Psoas muscle (tissue), 8 donors: ENCODE measurements around the gene FAM25G. TPM values are rescaled to one million over a fixed set of nuclear protein-coding genes. Genes with fewer than 3 reads are reported as not detected.

Experiments used
- ATAC-seq, 4 donors: fragments of 200-7000 bp; cut with Tn5 transposase; one replicate each; pipeline ENCODE4 v1.9.1; 2020; ENCODE audit warnings: moderate library complexity in 3 of 4, mild to moderate bottlenecking in 2 of 4
- DNase-seq, 2 donors: peaks; one replicate each; pipeline ENCODE4 v3.0.0-alpha.2; 2020
- H3K27ac ChIP-seq: fragments of 200-600 bp; one replicate; pipeline ENCODE4 v1.8.0; 2022
- H3K27me3 ChIP-seq, 3 donors: fragments of 200-600 bp in 1 of 3; one replicate each; pipeline versions ENCODE4 v1.6.1 to v1.8.0; 2013 to 2022; ENCODE audit warnings: low read length in 2 of 3, mild to moderate bottlenecking in 2 of 3, moderate library complexity in 1 of 3; ENCODE audit not compliant: insufficient read depth in 3 of 3
- H3K36me3 ChIP-seq, 2 donors: fragments of 200-600 bp in 1 of 2; one replicate each; pipeline versions ENCODE4 v1.6.1 to v1.8.0; 2013 to 2022; ENCODE audit warnings: low read depth in 1 of 2, mild to moderate bottlenecking in 1 of 2, moderate library complexity in 1 of 2; ENCODE audit not compliant: insufficient read depth in 1 of 2
- H3K4me1 ChIP-seq: fragments of 200-600 bp; one replicate; pipeline ENCODE4 v1.8.0; 2022
- H3K4me3 ChIP-seq: fragments of 200-600 bp; one replicate; pipeline ENCODE4 v1.8.0; 2022; ENCODE audit warnings: mild to moderate bottlenecking
- H3K9me3 ChIP-seq: fragments of 200-600 bp; one replicate; pipeline ENCODE4 v1.8.0; 2022
- CTCF ChIP-seq: fragments of 200-600 bp; IDR thresholded peaks from one replicate; pipeline ENCODE4 v1.8.0; 2022; ENCODE audit warnings: antibody characterized with exemption
- WGBS, 3 donors: extraction: QIAGEN DNeasy Blood & Tissue Kit; methylation state at CpG; one replicate each; pipeline versions ENCODE4 v1.1.6 to v1.1.7; 2013; 5-methylcytosine and 5-hydroxymethylcytosine counted together
- intact Hi-C, 2 donors: fragments of 100-400 bp; cut with DNase I; formaldehyde crosslinking; loops; one replicate each; pipeline versions ENCODE4 v1.11.0 to v1.14.2; 2022
- polyA plus RNA-seq, 3 donors: library from polyadenylated mRNA; stranded (reverse); fragments of 200-250 nt; gene quantifications; one replicate each; pipeline ENCODE4 v1.2.3, GENCODE V29; 2013
- total RNA-seq, 4 donors: library from RNA; stranded (reverse); fragmentation: NEBNext Ultra II Directional in 2 of 4; extraction: Animal tissue kit (Norgen Biotek cat#: 25700) in 2 of 4; gene quantifications; one replicate each; pipeline versions ENCODE4 v1.2.1 to v1.2.4, GENCODE V29; 2021 to 2023
- donor health status: healthy with polysubstance abuse.
- donor health status: DM: no; HTN: no; CAD: no; lungs with moderate emphysema.
- donor health status: Bipolar disorder and iron deficiency.
- donor health status: healthy.
- donor health status: DM: yes; HTN: yes; CAD: no.
- donor health status: DM: no; HTN: no; CAD: no.
- donor health status: DM: no; HTN: no; CAD: no.
- donor health status: DM: yes; HTN: yes; CAD: no.

The FAM25G gene
- total and polyA plus RNA-seq, 7 donors: not detected

DNA sequence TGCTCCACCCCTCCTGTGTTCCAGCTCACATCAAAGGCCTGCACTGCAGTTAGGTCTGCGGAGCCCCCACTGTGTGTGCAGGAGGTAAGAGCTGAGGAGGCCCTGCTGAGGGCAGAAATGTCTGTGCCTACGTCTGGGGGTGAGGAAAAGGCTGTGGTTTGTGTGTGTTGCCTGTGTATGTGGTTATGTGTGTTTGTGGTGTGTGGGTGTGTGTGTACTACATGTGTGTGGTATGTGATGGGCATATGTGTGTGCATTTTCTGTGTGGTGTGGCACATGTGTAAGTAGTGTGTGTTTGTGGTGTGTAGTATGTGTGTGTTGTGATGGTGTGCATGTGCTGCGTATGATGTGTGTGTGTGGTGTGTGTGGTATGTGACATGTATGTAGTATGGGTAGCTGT is 43.8 kb downstream of the FAM25G start:
- no peak for DNase-seq
- H3K4me1 ChIP-seq: no peaks in the 10 kb centered on the region
- ATAC-seq: no peak
- no peaks in the 10 kb centered on the region for H3K36me3 ChIP-seq
- no peaks in the 10 kb centered on the region for H3K9me3 ChIP-seq
- intact Hi-C loops: no loop called here
- no peak for TF ChIP-seq CTCF
- H3K4me3 ChIP-seq: no peak overlapping the region
- no peaks in the 10 kb centered on the region for H3K27me3 ChIP-seq
- H3K27ac ChIP-seq: no peak overlapping the region
- WGBS, 3 donors: 86 to 93% (median 89%) methylated on average over 3 of the region's 3 CpGs

- H3K36me3 ChIP-seq: no peaks in the 10 kb centered on the region
Measured at GRCh38 chr10:47447209-47447608, 44.3 kb downstream of the FAM25G start.

GRCh38 chr10:47445720-47446119 is 45.8 kb downstream of the FAM25G start:
- DNase-seq (no peak), ATAC-seq (no peak)
- Histone ChIP-seq H3K36me3 (no peaks in the 10 kb centered on the region), H3K27me3 (no peaks in the 10 kb centered on the region), H3K9me3 (no peaks in the 10 kb centered on the region), H3K27ac (no peak overlapping the region), H3K4me1 (no peaks in the 10 kb centered on the region), H3K4me3 (no peak overlapping the region)
- intact Hi-C loops: no loop called here
- 80 to 87% (median 85%) methylated on average over 1 of the region's 1 CpG for WGBS, 3 donors
- no peak for TF ChIP-seq CTCF

More at GRCh38 chr10:47447209-47447608, 44.3 kb downstream of the FAM25G start:
- intact Hi-C loops: no loop called here
- H3K4me1 ChIP-seq: no peaks in the 10 kb centered on the region
- H3K4me3 ChIP-seq: no peak overlapping the region
- TF ChIP-seq CTCF: no peak
- DNase-seq (no peak), ATAC-seq (no peak)
- WGBS, 3 donors: 87 to 91% (median 91%) methylated on average over 4 of the region's 4 CpGs
- H3K9me3 ChIP-seq: no peaks in the 10 kb centered on the region
- H3K27ac ChIP-seq: no peak overlapping the region
- no peaks in the 10 kb centered on the region for H3K27me3 ChIP-seq

GRCh38 chr10:47444047-47444446 is 47.5 kb downstream of the FAM25G start:
- intact Hi-C loops: no loop called here
- no peak for TF ChIP-seq CTCF
- Histone ChIP-seq H3K4me1 (no peaks in the 10 kb centered on the region), H3K27me3 (no peaks in the 10 kb centered on the region), H3K36me3 (no peaks in the 10 kb centered on the region), H3K9me3 (no peaks in the 10 kb centered on the region), H3K27ac (no peak overlapping the region), H3K4me3 (no peak overlapping the region)
- no peak for ATAC-seq
- 82 to 86% (median 83%) methylated on average over 2 of the region's 2 CpGs for WGBS, 3 donors
- DNase-seq: no peak

GRCh38 chr10:47443145-47443544 is 48.4 kb downstream of the FAM25G start:
- WGBS, 3 donors: 85 to 90% (median 86%) methylated on average over 2 of the region's 2 CpGs
- DNase-seq: no peak
- Histone ChIP-seq H3K4me1 (no peaks in the 10 kb centered on the region), H3K9me3 (no peaks in the 10 kb centered on the region), H3K4me3 (no peak overlapping the region), H3K27ac (no peak overlapping the region), H3K27me3 (no peaks in the 10 kb centered on the region), H3K36me3 (no peaks in the 10 kb centered on the region)
- no peak for ATAC-seq
- no peak for TF ChIP-seq CTCF
- intact Hi-C loops: no loop called here
